Loucy (cell line): ENCODE results near the gene PPP1R14B.
A peak's percentile ranks its signal among the peaks of the same experiment; 100 is the strongest.

Experiments used
- H2AFZ ChIP-seq: fragments of 200-600 bp; sonication (generic); 2 replicates; pipeline ENCODE4 v1.6.0; 2016; ENCODE audit warnings: antibody characterized with exemption, mild to moderate bottlenecking, low read length, moderate library complexity
- H3F3A ChIP-seq: fragments of 200-600 bp; 2 replicates; pipeline ENCODE4 v1.6.0; 2016; ENCODE audit warnings: antibody characterized with exemption, low read depth, mild to moderate bottlenecking
- H3K27me3 ChIP-seq: fragments of 200-600 bp; sonication (generic); 2 replicates; pipeline ENCODE4 v1.6.1; 2014; ENCODE audit warnings: low read length, mild to moderate bottlenecking; ENCODE audit not compliant: insufficient read depth, poor library complexity, severe bottlenecking
- H3K36me3 ChIP-seq: fragments of 200-600 bp; sonication (generic); 2 replicates; pipeline ENCODE4 v1.6.1; 2016; ENCODE audit warnings: low read length; ENCODE audit not compliant: insufficient read depth
- H3K4me1 ChIP-seq: fragments of 200-600 bp; sonication (generic); 2 replicates; pipeline ENCODE4 v1.5.1; 2014; ENCODE audit warnings: low read length, mild to moderate bottlenecking; ENCODE audit not compliant: insufficient read depth, poor library complexity, severe bottlenecking
- H3K4me2 ChIP-seq: fragments of 200-600 bp; sonication (generic); 2 replicates; pipeline ENCODE4 v1.6.0; 2014; ENCODE audit warnings: antibody characterized with exemption, low read length, low read depth, mild to moderate bottlenecking; ENCODE audit not compliant: poor library complexity, severe bottlenecking
- H3K4me3 ChIP-seq: fragments of 200-600 bp; sonication (generic); 2 replicates; pipeline ENCODE4 v1.5.1; 2014; ENCODE audit warnings: low read length, mild to moderate bottlenecking, mixed read lengths; ENCODE audit not compliant: poor library complexity, severe bottlenecking
- H3K79me2 ChIP-seq: fragments of 200-600 bp; sonication (generic); 2 replicates; pipeline ENCODE4 v1.6.1; 2014; ENCODE audit warnings: low read length; ENCODE audit not compliant: insufficient read depth
- H3K9ac ChIP-seq: fragments of 200-600 bp; sonication (generic); 2 replicates; pipeline ENCODE4 v1.6.0; 2014; ENCODE audit warnings: mild to moderate bottlenecking, low read depth, low read length, moderate library complexity; ENCODE audit not compliant: poor library complexity, severe bottlenecking
- H3K9me2 ChIP-seq: fragments of 200-600 bp; sonication (generic); replicated peaks from 2 replicates; pipeline ENCODE4 v1.6.1; 2016; ENCODE audit warnings: low read depth, low read length, mixed read lengths
- H3K9me3 ChIP-seq: fragments of 200-600 bp; sonication (generic); 2 replicates; pipeline ENCODE4 v1.6.1; 2014; ENCODE audit warnings: mild to moderate bottlenecking, antibody characterized with exemption, low read length, low read depth; ENCODE audit not compliant: insufficient read depth
- H4K20me1 ChIP-seq: fragments of 200-600 bp; sonication (generic); 2 replicates; pipeline ENCODE4 v1.6.0; 2014; ENCODE audit warnings: antibody characterized with exemption, low read length, mild to moderate bottlenecking; ENCODE audit not compliant: insufficient read depth, poor library complexity, severe bottlenecking
- EZH2phosphoT487 ChIP-seq: fragments of 200-600 bp; IDR thresholded peaks from 2 replicates; pipeline ENCODE4 v1.6.1; 2018; ENCODE audit warnings: antibody characterized with exemption, mild to moderate bottlenecking, moderate library complexity, borderline replicate concordance
- TF ChIP-seq, protein P1 (sequence below): fragments of 200-600 bp; sonication (generic); conservative IDR thresholded peaks from 2 replicates; pipeline ENCODE4 v1.5.1; 2014; ENCODE audit warnings: mild to moderate bottlenecking, antibody characterized with exemption, low read length

The PPP1R14B gene

GRCh38 chr11:64245797-64246620 lies 734 bp downstream of the PPP1R14B start:
- Histone ChIP-seq H3F3A (peaks cover 3% of the 10 kb centered on the region; the same call in 1 of the 2 replicates), H3K4me1 (peaks cover 44% of the 10 kb centered on the region), H3K9ac (peak overlapping the region; percentile 88)

DNA sequence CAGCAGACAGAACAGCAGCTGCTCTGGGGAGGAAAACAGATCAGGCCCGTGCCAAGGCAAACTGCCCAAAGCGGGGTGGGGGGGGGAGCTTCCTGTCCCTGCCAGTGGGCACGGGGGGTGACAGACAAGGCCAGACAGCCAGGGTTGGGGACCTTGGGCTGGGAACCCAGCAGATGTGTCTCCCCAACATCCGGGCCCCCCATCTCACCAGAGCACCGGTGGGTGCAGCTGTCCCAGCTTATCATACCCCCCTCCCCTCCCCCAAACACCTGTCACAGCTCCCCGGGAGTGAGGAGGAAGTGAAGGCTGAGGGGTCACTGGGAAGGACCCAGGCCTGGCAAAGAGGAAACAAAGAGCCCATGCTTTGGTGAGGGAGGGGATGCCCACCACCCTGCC lies 1.3 kb downstream of the PPP1R14B start:
- no peaks in the 10 kb centered on the region for H3K9me2 ChIP-seq
- peaks cover 42% of the 10 kb centered on the region for H3K4me1 ChIP-seq
- H4K20me1 ChIP-seq: peaks cover 31% of the 10 kb centered on the region
- H3K27me3 ChIP-seq: no peaks in the 10 kb centered on the region
- H3F3A ChIP-seq: peaks cover 6% of the 10 kb centered on the region; the same call in 1 of the 2 replicates
- H2AFZ ChIP-seq: no peak overlapping the region
- no peaks in the 10 kb centered on the region for H3K9me3 ChIP-seq
- peak overlapping the region; percentile 96 for H3K4me3 ChIP-seq
- peaks cover 11% of the 10 kb centered on the region; the same call in 1 of the 2 replicates for H3K36me3 ChIP-seq
- TF ChIP-seq EZH2phosphoT487: no peak
- TF ChIP-seq, protein P1, sequence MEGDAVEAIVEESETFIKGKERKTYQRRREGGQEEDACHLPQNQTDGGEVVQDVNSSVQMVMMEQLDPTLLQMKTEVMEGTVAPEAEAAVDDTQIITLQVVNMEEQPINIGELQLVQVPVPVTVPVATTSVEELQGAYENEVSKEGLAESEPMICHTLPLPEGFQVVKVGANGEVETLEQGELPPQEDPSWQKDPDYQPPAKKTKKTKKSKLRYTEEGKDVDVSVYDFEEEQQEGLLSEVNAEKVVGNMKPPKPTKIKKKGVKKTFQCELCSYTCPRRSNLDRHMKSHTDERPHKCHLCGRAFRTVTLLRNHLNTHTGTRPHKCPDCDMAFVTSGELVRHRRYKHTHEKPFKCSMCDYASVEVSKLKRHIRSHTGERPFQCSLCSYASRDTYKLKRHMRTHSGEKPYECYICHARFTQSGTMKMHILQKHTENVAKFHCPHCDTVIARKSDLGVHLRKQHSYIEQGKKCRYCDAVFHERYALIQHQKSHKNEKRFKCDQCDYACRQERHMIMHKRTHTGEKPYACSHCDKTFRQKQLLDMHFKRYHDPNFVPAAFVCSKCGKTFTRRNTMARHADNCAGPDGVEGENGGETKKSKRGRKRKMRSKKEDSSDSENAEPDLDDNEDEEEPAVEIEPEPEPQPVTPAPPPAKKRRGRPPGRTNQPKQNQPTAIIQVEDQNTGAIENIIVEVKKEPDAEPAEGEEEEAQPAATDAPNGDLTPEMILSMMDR: no peak
- peak overlapping the region; percentile 88 for H3K9ac ChIP-seq
- H3K4me2 ChIP-seq: peak overlapping the region; percentile 84
- H3K79me2 ChIP-seq: peaks cover 48% of the 10 kb centered on the region

More at GRCh38 chr11:64245797-64246620, 734 bp downstream of the PPP1R14B start:
- TF ChIP-seq EZH2phosphoT487: no peak
- TF ChIP-seq, protein P1: no peak
- peaks cover 48% of the 10 kb centered on the region for H3K79me2 ChIP-seq
- peaks cover 11% of the 10 kb centered on the region; the same call in 1 of the 2 replicates for H3K36me3 ChIP-seq
- peak overlapping the region; percentile 32; the same call in 1 of the 2 replicates for H2AFZ ChIP-seq
- H4K20me1 ChIP-seq: peaks cover 31% of the 10 kb centered on the region
- no peaks in the 10 kb centered on the region for H3K9me2 ChIP-seq
- peak overlapping the region; percentile 96 for H3K4me3 ChIP-seq
- H3K4me2 ChIP-seq: peak overlapping the region; percentile 84
- H3K9me3 ChIP-seq: no peaks in the 10 kb centered on the region
- H3K27me3 ChIP-seq: no peaks in the 10 kb centered on the region

DNA sequence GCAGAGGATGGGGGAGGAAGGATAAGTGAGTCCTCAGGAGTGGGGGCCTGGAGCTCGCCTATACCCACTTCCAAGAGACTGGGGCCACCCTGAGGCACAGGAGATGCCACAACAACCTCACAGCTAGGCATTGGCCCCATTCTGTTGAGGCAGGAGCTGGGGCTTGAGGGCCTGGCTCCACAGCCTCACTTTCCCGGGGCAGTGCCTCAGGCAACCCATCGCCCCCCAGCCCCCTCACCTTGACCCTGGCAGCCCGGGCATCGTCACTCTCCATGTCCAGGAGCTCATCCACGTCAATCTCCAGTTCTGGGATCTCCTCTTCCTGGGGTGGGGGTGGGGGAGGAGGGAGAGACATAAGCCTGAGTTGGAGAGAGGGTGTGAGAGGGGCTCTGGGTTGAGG lies 1.8 kb downstream of the PPP1R14B start:
- H3K4me1 ChIP-seq: peaks cover 43% of the 10 kb centered on the region
- no peak overlapping the region for H2AFZ ChIP-seq
- peak overlapping the region; percentile 96 for H3K4me3 ChIP-seq

More for the DNA sequence above, 1.8 kb downstream of the PPP1R14B start:
- Histone ChIP-seq H4K20me1 (peaks cover 31% of the 10 kb centered on the region), H3K9ac (peak overlapping the region; percentile 88), H3K9me3 (no peaks in the 10 kb centered on the region), H3F3A (peaks cover 8% of the 10 kb centered on the region; the same call in 1 of the 2 replicates), H3K4me2 (peak overlapping the region; percentile 84), H3K36me3 (peaks cover 11% of the 10 kb centered on the region; the same call in 1 of the 2 replicates), H3K9me2 (no peaks in the 10 kb centered on the region), H3K79me2 (peaks cover 48% of the 10 kb centered on the region), H3K27me3 (no peaks in the 10 kb centered on the region)
- TF ChIP-seq, protein P1: no peak
- no peak for TF ChIP-seq EZH2phosphoT487
